HepG2 (cell line): ENCODE measurements around the gene EXPH5. TPM values are rescaled to one million over a fixed set of nuclear protein-coding genes. Genes with fewer than 3 reads are reported as not detected.

Experiments used
- ADNP ChIP-seq: sonication (generic); formaldehyde crosslinking; IDR thresholded peaks from 2 replicates; pipeline ENCODE4 v1.4.0; 2020; ENCODE audit warnings: missing genetic modification reagents
- ATF7-NPFF ChIP-seq: sonication (generic); formaldehyde crosslinking; IDR thresholded peaks from 2 replicates; pipeline ENCODE4 v1.8.1; 2023; ENCODE audit warnings: mild to moderate bottlenecking, low read depth, missing genetic modification reagents, moderate library complexity
- HNF1B ChIP-seq: sonication (generic); formaldehyde crosslinking; IDR thresholded peaks from 2 replicates; pipeline ENCODE4 v1.5.1; 2020; ENCODE audit warnings: mild to moderate bottlenecking, moderate library complexity, missing genetic modification reagents
- IKZF4 ChIP-seq: sonication (generic); formaldehyde crosslinking; IDR thresholded peaks from 2 replicates; pipeline ENCODE4 v1.5.1; 2020; ENCODE audit warnings: borderline replicate concordance, mild to moderate bottlenecking, low read depth, missing genetic modification reagents; ENCODE audit errors: not compliant biosample characterization
- MYC ChIP-seq: sonication (generic); formaldehyde crosslinking; IDR thresholded peaks from 2 replicates; pipeline ENCODE4 v1.9.0; 2021; ENCODE audit warnings: missing genetic modification reagents, borderline replicate concordance
- NCOA2 ChIP-seq: sonication (generic); formaldehyde crosslinking; IDR thresholded peaks from 2 replicates; pipeline ENCODE4 v1.8.0; 2022; ENCODE audit warnings: inconsistent platforms
- NFIC ChIP-seq: IDR thresholded peaks from 2 replicates; pipeline ENCODE4 v1.6.1; 2012; ENCODE audit warnings: mild to moderate bottlenecking, low read length, inconsistent platforms
- NR2F6 ChIP-seq, 2 experiments: IDR thresholded peaks; 2 replicates each; pipeline ENCODE4 v1.6.1; 2016; ENCODE audit warnings: antibody characterized with exemption in 1 of 2, mild to moderate bottlenecking in 1 of 2
- NRL ChIP-seq: sonication (generic); formaldehyde crosslinking; IDR thresholded peaks from 2 replicates; pipeline ENCODE4 v1.5.0; 2020; ENCODE audit warnings: missing genetic modification reagents, mild to moderate bottlenecking, moderate library complexity, borderline replicate concordance
- PCBP1 ChIP-seq: fragments of 200-400 bp; formaldehyde crosslinking; IDR thresholded peaks from 2 replicates; pipeline ENCODE4 v1.6.1; 2017; ENCODE audit warnings: mild to moderate bottlenecking, low read depth, low read length, borderline replicate concordance
- REPIN1 ChIP-seq: sonication (generic); formaldehyde crosslinking; IDR thresholded peaks from 2 replicates; pipeline ENCODE4 v1.8.0; 2022; ENCODE audit warnings: missing genetic modification reagents, low read depth, mild to moderate bottlenecking, borderline replicate concordance
- ZNF367 ChIP-seq: sonication (generic); formaldehyde crosslinking; IDR thresholded peaks from 2 replicates; pipeline ENCODE4 v1.4.0; 2020; ENCODE audit warnings: missing genetic modification reagents, borderline replicate concordance
- ZNF557 ChIP-seq: sonication (generic); formaldehyde crosslinking; IDR thresholded peaks from 2 replicates; pipeline ENCODE4 v1.4.0; 2020; ENCODE audit warnings: missing genetic modification reagents
- ZNF589 ChIP-seq: sonication (generic); formaldehyde crosslinking; conservative IDR thresholded peaks from 2 replicates; pipeline ENCODE4 v1.8.0; 2022; ENCODE audit warnings: mild to moderate bottlenecking, moderate library complexity, missing genetic modification reagents
- polyA plus RNA-seq, 8 experiments: library from polyadenylated mRNA; depleted of rRNA in 3 of 8; stranded (reverse) in 7 of 8; unstranded in 1 of 8; fragments of >200 nt; fragmentation: Illumina TruSeq in 4 of 8; extraction: Trizol in 4 of 8; gene quantifications; 2 replicates each; pipeline versions ENCODE4 v1.2.1 to v1.2.3, GENCODE V29; 2011 to 2016; ENCODE audit warnings: low read depth in 4 of 8, missing spikeins in 1 of 8, mixed read lengths in 1 of 8; ENCODE audit not compliant: insufficient read depth in 1 of 8
- total RNA-seq, 5 experiments: library from RNA; depleted of rRNA; stranded (reverse); fragments of >200 nt; fragmentation: Illumina TruSeq; extraction: Trizol; gene quantifications; 2 replicates each; pipeline ENCODE4 v1.2.3, GENCODE V29; 2016; ENCODE audit warnings: low read depth in 1 of 5
- TF ChIP-seq, protein P1 (sequence below): IDR thresholded peaks from 2 replicates; pipeline ENCODE4 v1.6.1; 2018; ENCODE audit warnings: missing genetic modification reagents
- TF ChIP-seq, protein P2 (sequence below): sonication (generic); formaldehyde crosslinking; IDR thresholded peaks from 2 replicates; pipeline ENCODE4 v1.8.1; 2023; ENCODE audit warnings: mild to moderate bottlenecking, moderate library complexity, missing genetic modification reagents
- TF ChIP-seq, protein P3 (sequence below): sonication (generic); formaldehyde crosslinking; conservative IDR thresholded peaks from 2 replicates; pipeline ENCODE4 v1.8.0; 2022; ENCODE audit warnings: missing genetic modification reagents
- TF ChIP-seq, protein P4 (sequence below), 2 experiments: sonication (generic) in 1 of 2; formaldehyde crosslinking in 1 of 2; IDR thresholded peaks; 2 replicates each; pipeline versions ENCODE4 v1.4.0 to v1.6.1; 2016 to 2020; ENCODE audit warnings: borderline replicate concordance in 1 of 2, low read depth in 1 of 2, mild to moderate bottlenecking in 1 of 2, missing genetic modification reagents in 1 of 2

EXPH5 gene
- total and polyA plus RNA-seq, 2 of the 13 experiments (the other 11 are each of a cell fraction or from before 2014, with no cell fraction given) = under 0.01 to 0.02 TPM

DNA sequence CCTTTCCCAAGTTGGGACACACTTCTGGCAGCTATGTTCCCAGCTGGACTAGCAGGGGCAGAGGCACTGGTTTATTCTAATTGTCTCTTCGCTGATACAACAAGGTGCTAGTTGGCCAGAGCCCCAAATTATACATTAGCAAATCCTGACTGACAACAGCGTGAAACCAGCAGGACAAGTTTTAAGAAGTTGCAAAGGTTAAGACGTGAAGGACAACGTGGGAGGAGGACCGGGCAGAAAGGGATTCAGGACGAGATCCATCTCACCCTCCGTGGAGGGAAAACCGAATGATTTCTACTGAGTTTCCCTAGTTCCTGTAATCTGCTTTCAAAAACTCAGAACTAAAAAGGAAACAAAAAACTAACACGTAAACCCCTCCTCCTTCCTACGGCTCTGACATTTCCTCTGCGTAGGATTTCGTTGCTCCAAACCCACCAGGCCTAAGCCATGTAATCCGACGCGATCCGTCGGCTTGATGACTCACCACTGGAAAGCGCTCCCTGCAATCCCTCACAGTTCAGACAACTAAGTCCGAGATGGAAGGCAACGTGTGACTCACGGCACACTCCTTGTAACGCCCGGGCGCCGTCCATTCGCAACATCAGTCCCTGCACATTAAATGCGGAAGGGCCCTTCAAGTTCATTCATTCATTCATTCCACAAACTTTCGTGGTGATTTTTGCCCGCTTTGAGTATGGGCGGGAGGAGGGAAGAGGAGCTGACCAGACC is 96.1 kb downstream of the EXPH5 start (continued):
- TF ChIP-seq ZNF589 (CRISPR knock-in tag) (peak; percentile 63; the same call in 1 of the 2 replicates), NFIC (no peak), REPIN1 (CRISPR knock-in tag) (no peak), ZNF557 (CRISPR knock-in tag) (no peak), ATF7-NPFF (no peak), NCOA2 (CRISPR knock-in tag) (no peak), ZNF367 (CRISPR knock-in tag) (no peak), IKZF4 (CRISPR knock-in tag) (no peak), PCBP1 (no peak), HNF1B (CRISPR knock-in tag) (peak; percentile 55; the same call in 1 of the 2 replicates), NR2F6 (IDR thresholded peaks at IDR 0.05) (no peak), NR2F6 (CRISPR knock-in tag; IDR thresholded peaks at IDR 0.05) (0 out of 2 replicates have a peak, but pooled peaks have one; percentile 16), NRL (CRISPR knock-in tag) (no peak), MYC (CRISPR knock-in tag) (peak; percentile 46; the same call in 1 of the 2 replicates), ADNP (no peak)
- TF ChIP-seq, protein P1, sequence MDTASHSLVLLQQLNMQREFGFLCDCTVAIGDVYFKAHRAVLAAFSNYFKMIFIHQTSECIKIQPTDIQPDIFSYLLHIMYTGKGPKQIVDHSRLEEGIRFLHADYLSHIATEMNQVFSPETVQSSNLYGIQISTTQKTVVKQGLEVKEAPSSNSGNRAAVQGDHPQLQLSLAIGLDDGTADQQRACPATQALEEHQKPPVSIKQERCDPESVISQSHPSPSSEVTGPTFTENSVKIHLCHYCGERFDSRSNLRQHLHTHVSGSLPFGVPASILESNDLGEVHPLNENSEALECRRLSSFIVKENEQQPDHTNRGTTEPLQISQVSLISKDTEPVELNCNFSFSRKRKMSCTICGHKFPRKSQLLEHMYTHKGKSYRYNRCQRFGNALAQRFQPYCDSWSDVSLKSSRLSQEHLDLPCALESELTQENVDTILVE (CRISPR knock-in tag) = 0 out of 2 replicates have a peak, but pooled peaks have one; percentile 47
- TF ChIP-seq, protein P2, sequence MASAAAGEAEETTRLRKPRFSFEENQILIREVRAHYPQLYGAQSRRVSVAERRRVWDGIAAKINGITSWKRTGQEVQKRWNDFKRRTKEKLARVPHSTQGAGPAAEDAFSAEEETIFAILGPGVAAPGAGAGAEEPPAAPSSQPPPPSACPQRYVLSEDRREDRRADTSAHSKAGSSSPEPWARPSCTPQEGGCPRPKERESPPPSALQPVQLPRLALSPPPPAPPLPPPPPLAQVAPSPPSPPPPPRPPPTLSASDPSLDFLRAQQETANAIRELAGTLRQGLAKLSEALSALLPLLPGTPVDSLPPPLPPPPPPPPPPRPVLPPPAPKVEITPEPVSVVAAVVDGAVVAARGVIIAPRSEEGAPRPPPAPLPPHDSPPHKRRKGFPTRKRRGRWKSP (CRISPR knock-in tag) = peak; percentile 51; the same call in 1 of the 2 replicates
- TF ChIP-seq, protein P3, sequence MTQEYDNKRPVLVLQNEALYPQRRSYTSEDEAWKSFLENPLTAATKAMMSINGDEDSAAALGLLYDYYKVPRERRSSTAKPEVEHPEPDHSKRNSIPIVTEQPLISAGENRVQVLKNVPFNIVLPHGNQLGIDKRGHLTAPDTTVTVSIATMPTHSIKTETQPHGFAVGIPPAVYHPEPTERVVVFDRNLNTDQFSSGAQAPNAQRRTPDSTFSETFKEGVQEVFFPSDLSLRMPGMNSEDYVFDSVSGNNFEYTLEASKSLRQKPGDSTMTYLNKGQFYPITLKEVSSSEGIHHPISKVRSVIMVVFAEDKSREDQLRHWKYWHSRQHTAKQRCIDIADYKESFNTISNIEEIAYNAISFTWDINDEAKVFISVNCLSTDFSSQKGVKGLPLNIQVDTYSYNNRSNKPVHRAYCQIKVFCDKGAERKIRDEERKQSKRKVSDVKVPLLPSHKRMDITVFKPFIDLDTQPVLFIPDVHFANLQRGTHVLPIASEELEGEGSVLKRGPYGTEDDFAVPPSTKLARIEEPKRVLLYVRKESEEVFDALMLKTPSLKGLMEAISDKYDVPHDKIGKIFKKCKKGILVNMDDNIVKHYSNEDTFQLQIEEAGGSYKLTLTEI = no peak
- TF ChIP-seq, protein P4, sequence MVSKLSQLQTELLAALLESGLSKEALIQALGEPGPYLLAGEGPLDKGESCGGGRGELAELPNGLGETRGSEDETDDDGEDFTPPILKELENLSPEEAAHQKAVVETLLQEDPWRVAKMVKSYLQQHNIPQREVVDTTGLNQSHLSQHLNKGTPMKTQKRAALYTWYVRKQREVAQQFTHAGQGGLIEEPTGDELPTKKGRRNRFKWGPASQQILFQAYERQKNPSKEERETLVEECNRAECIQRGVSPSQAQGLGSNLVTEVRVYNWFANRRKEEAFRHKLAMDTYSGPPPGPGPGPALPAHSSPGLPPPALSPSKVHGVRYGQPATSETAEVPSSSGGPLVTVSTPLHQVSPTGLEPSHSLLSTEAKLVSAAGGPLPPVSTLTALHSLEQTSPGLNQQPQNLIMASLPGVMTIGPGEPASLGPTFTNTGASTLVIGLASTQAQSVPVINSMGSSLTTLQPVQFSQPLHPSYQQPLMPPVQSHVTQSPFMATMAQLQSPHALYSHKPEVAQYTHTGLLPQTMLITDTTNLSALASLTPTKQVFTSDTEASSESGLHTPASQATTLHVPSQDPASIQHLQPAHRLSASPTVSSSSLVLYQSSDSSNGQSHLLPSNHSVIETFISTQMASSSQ (IDR thresholded peaks at IDR 0.05; ENCODE audit: low read depth) = no peak
- TF ChIP-seq, protein P4 (CRISPR knock-in tag; IDR thresholded peaks at IDR 0.05; ENCODE audit: borderline replicate concordance) = peak; percentile 15; the same call in 1 of the 2 replicates
